ENCODE measurements around the gene ADAM12. TPM values are rescaled to one million over a fixed set of nuclear protein-coding genes. Genes with fewer than 3 reads are reported as not detected.

ADAM12 gene
- total and polyA plus RNA-seq, 2 donors from 2014 or later: 0.26 to 3.3 TPM

- no peaks in the 10 kb centered on the region for H3K4me1 ChIP-seq (ENCODE audit: control insufficient read depth in 2 of 3, insufficient read depth in 2 of 3, low read depth in 1 of 3, low read length in 3 of 3)
- H3K27ac ChIP-seq (ENCODE audit: low read depth in 2 of 2, low read length in 2 of 2): no peak overlapping the region
- no peak overlapping the region for H3K4me3 ChIP-seq (ENCODE audit: low read length in 3 of 3)
- no peaks in the 10 kb centered on the region for H3K27me3 ChIP-seq (ENCODE audit: control insufficient read depth, insufficient read depth, low read length)
- no peaks in the 10 kb centered on the region for H3K36me3 ChIP-seq (ENCODE audit: control insufficient read depth in 2 of 3, insufficient read depth in 3 of 3, low read length in 3 of 3)
- no peak overlapping the region for H3K9ac ChIP-seq (ENCODE audit: low read length in 3 of 3)
- no peak for DNase-seq
- intact Hi-C loops (cut with DNase I): no loop called here
- TF ChIP-seq, protein P1, sequence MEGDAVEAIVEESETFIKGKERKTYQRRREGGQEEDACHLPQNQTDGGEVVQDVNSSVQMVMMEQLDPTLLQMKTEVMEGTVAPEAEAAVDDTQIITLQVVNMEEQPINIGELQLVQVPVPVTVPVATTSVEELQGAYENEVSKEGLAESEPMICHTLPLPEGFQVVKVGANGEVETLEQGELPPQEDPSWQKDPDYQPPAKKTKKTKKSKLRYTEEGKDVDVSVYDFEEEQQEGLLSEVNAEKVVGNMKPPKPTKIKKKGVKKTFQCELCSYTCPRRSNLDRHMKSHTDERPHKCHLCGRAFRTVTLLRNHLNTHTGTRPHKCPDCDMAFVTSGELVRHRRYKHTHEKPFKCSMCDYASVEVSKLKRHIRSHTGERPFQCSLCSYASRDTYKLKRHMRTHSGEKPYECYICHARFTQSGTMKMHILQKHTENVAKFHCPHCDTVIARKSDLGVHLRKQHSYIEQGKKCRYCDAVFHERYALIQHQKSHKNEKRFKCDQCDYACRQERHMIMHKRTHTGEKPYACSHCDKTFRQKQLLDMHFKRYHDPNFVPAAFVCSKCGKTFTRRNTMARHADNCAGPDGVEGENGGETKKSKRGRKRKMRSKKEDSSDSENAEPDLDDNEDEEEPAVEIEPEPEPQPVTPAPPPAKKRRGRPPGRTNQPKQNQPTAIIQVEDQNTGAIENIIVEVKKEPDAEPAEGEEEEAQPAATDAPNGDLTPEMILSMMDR (IDR thresholded peaks at IDR 0.05; ENCODE audit: borderline replicate concordance, extremely low read depth, insufficient read depth): no peak
- no peaks in the 10 kb centered on the region for H3K9me3 ChIP-seq (ENCODE audit: control insufficient read depth in 2 of 3, insufficient read depth in 1 of 3, low read length in 3 of 3)
- no peak for FAIRE-seq
These were observed 329.0 kb downstream of the ADAM12 start for GRCh38 chr10:126059076-126059826.

DNA sequence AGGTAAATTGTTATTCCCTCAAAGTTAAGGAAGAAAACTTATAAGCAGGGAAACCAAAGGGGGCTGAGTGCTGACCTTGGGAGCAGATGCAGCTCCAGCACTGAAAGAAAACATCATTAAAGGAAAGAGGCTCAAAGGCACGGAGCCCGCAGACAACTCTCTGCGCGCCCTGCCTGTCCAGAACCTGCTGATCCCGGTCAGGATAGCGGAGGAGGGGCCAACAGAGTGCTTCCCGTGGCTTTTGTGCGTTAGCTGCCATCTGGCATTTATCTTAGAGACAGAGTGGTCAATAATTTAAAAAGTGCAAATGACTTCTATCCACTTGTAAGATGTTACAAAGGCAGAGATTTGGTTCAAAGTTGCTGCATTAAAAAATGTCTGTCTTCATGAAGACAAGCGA lies 329.8 kb downstream of the ADAM12 start:
- no peaks in the 10 kb centered on the region for H3K9me3 ChIP-seq (ENCODE audit: control insufficient read depth in 2 of 3, insufficient read depth in 1 of 3, low read length in 3 of 3)
- peak in 2 of 5 donors; percentile 21 to 38 for DNase-seq
- intact Hi-C loops (cut with DNase I): no loop called here
- H3K4me3 ChIP-seq (ENCODE audit: low read length in 3 of 3): no peak overlapping the region
- no peak overlapping the region for H3K9ac ChIP-seq (ENCODE audit: low read length in 3 of 3)
- H3K36me3 ChIP-seq (ENCODE audit: control insufficient read depth in 2 of 3, insufficient read depth in 3 of 3, low read length in 3 of 3): no peaks in the 10 kb centered on the region
- no peak overlapping the region for H3K27ac ChIP-seq (ENCODE audit: low read depth in 2 of 2, low read length in 2 of 2)
- no peak for FAIRE-seq
- no peaks in the 10 kb centered on the region for H3K4me1 ChIP-seq (ENCODE audit: control insufficient read depth in 2 of 3, insufficient read depth in 2 of 3, low read depth in 1 of 3, low read length in 3 of 3)
- H3K27me3 ChIP-seq (ENCODE audit: control insufficient read depth, insufficient read depth, low read length): no peaks in the 10 kb centered on the region
- TF ChIP-seq, protein P1 (IDR thresholded peaks at IDR 0.05; ENCODE audit: borderline replicate concordance, extremely low read depth, insufficient read depth): no peak

DNA sequence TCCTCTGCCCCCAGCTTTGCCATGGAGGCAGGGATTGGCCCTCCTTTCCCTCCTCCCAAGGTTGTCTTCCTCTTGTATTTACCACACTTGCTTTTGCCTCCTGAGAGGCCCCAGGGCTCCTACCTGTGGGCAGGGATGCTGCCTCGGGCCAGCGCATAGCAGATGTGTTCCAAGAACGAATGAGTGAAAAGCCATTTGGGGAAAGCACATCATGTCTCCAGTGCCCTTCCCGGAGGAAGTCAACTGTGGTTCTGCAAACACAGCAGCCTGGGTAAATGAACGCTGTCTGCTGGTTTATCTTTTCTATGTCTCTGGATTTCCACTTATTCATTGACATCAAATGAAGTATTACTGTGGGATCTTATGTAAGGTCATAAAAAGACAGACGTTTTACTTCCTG lies 330.2 kb downstream of the ADAM12 start:
- no peaks in the 10 kb centered on the region for H3K4me1 ChIP-seq (ENCODE audit: control insufficient read depth in 2 of 3, insufficient read depth in 2 of 3, low read depth in 1 of 3, low read length in 3 of 3)
- H3K27me3 ChIP-seq (ENCODE audit: control insufficient read depth, insufficient read depth, low read length): no peaks in the 10 kb centered on the region
- no peak for FAIRE-seq
- DNase-seq: no peak
- no peaks in the 10 kb centered on the region for H3K36me3 ChIP-seq (ENCODE audit: control insufficient read depth in 2 of 3, insufficient read depth in 3 of 3, low read length in 3 of 3)
- no peak overlapping the region for H3K9ac ChIP-seq (ENCODE audit: low read length in 3 of 3)
- TF ChIP-seq, protein P1 (IDR thresholded peaks at IDR 0.05; ENCODE audit: borderline replicate concordance, extremely low read depth, insufficient read depth): no peak
- H3K27ac ChIP-seq (ENCODE audit: low read depth in 2 of 2, low read length in 2 of 2): no peak overlapping the region
- H3K9me3 ChIP-seq (ENCODE audit: control insufficient read depth in 2 of 3, insufficient read depth in 1 of 3, low read length in 3 of 3): no peaks in the 10 kb centered on the region
- intact Hi-C loops (cut with DNase I): no loop called here
- H3K4me3 ChIP-seq (ENCODE audit: low read length in 3 of 3): no peak overlapping the region
